Neural cell (in vitro differentiated cells): Measurements from ENCODE around the gene ADGRF1. TPM values are rescaled to one million over a fixed set of nuclear protein-coding genes. Genes with fewer than 3 reads are reported as not detected.

Experiments used
- H2AFZ ChIP-seq: fragments of 200-600, 300-800 bp; sonication (generic), shearing (Covaris generic); 2 replicates; pipeline ENCODE4 v1.6.0; 2014; ENCODE audit warnings: low read depth, mild to moderate bottlenecking, antibody characterized with exemption, low read length, moderate library complexity
- H3F3A ChIP-seq: fragments of 200-600 bp; shearing (Covaris generic); 2 replicates; pipeline ENCODE4 v1.6.1; 2016; ENCODE audit warnings: mild to moderate bottlenecking, moderate library complexity, mixed read lengths, antibody characterized with exemption, low read length; ENCODE audit not compliant: insufficient read depth, poor library complexity, severe bottlenecking
- H3K27ac ChIP-seq: fragments of 200-600, 300-800 bp; sonication (generic), shearing (Covaris generic); 2 replicates; pipeline ENCODE4 v1.5.1; 2014; ENCODE audit warnings: mild to moderate bottlenecking, low read length, moderate library complexity
- H3K27me3 ChIP-seq: fragments of 300-800, 200-600 bp; sonication (generic), shearing (Covaris generic); 2 replicates; pipeline ENCODE4 v1.6.0; 2014; ENCODE audit warnings: mild to moderate bottlenecking, low read depth, low read length, moderate library complexity; ENCODE audit not compliant: insufficient read depth
- H3K36me3 ChIP-seq: fragments of 300-800, 200-600 bp; sonication (generic), shearing (Covaris generic); 2 replicates; pipeline ENCODE4 v1.5.1; 2014; ENCODE audit warnings: mild to moderate bottlenecking, antibody characterized with exemption, low read length, moderate library complexity; ENCODE audit not compliant: insufficient read depth
- H3K4me2 ChIP-seq: fragments of 300-800, 200-600 bp; sonication (generic), shearing (Covaris generic); 2 replicates; pipeline ENCODE4 v1.6.0; 2014; ENCODE audit warnings: mild to moderate bottlenecking, low read length
- H3K4me3 ChIP-seq: fragments of 300-800, 200-600 bp; sonication (generic), shearing (Covaris generic); 2 replicates; pipeline ENCODE4 v1.5.1; 2014; ENCODE audit warnings: mild to moderate bottlenecking, low read length, moderate library complexity
- H3K79me2 ChIP-seq: fragments of 200-600 bp; shearing (Covaris generic); replicated peaks from 2 replicates; pipeline ENCODE4 v1.6.0; 2014; ENCODE audit warnings: mild to moderate bottlenecking, low read length, moderate library complexity; ENCODE audit not compliant: insufficient read depth
- H3K9ac ChIP-seq: fragments of 300-800, 200-600 bp; sonication (generic), shearing (Covaris generic); 2 replicates; pipeline ENCODE4 v1.6.1; 2016; ENCODE audit warnings: mild to moderate bottlenecking, low read length, mixed read lengths
- H3K9me2 ChIP-seq: fragments of 200-600 bp; shearing (Covaris generic); 2 replicates; pipeline ENCODE4 v1.6.1; 2016; ENCODE audit warnings: mild to moderate bottlenecking, low read length, mixed read lengths; ENCODE audit not compliant: insufficient read depth
- H3K9me3 ChIP-seq: fragments of 200-600, 300-800 bp; sonication (generic), shearing (Covaris generic); 2 replicates; pipeline ENCODE4 v1.6.1; 2016; ENCODE audit warnings: mild to moderate bottlenecking, mixed run types, low read length, moderate library complexity, mixed read lengths
- H4K20me1 ChIP-seq: fragments of 200-600 bp; shearing (Covaris generic); 2 replicates; pipeline ENCODE4 v1.6.1; 2016; ENCODE audit warnings: mild to moderate bottlenecking, mixed run types; ENCODE audit not compliant: insufficient read depth
- EP300 ChIP-seq: fragments of 450-650 bp; conservative IDR thresholded peaks from 2 replicates; pipeline ENCODE4 v1.6.1; 2014; ENCODE audit warnings: antibody characterized with exemption, mild to moderate bottlenecking, moderate library complexity; ENCODE audit not compliant: poor library complexity, severe bottlenecking
- EZH2 ChIP-seq: fragments of 200-600, 300-800 bp; shearing (Covaris generic), sonication (generic); IDR thresholded peaks from 2 replicates; pipeline ENCODE4 v1.6.1; 2014; ENCODE audit warnings: antibody characterized with exemption, low read length, borderline replicate concordance, mild to moderate bottlenecking; ENCODE audit not compliant: insufficient read depth, poor library complexity, severe bottlenecking
- MXI1 ChIP-seq: fragments of 450-650 bp; conservative IDR thresholded peaks from 2 replicates; pipeline ENCODE4 v1.6.1; 2014; ENCODE audit warnings: antibody characterized with exemption, mild to moderate bottlenecking; ENCODE audit not compliant: poor library complexity, severe bottlenecking
- POLR2AphosphoS5 ChIP-seq: IDR thresholded peaks from 2 replicates; pipeline ENCODE4 v1.6.1; 2012
- RAD21 ChIP-seq: fragments of 450-650 bp; conservative IDR thresholded peaks from 2 replicates; pipeline ENCODE4 v1.6.1; 2014; ENCODE audit warnings: antibody characterized with exemption, mild to moderate bottlenecking, moderate library complexity
- SMC3 ChIP-seq: fragments of 450-650 bp; conservative IDR thresholded peaks from 2 replicates; pipeline ENCODE4 v1.6.1; 2014; ENCODE audit warnings: antibody characterized with exemption, mild to moderate bottlenecking, moderate library complexity; ENCODE audit not compliant: poor library complexity
- TAF1 ChIP-seq: IDR thresholded peaks from 2 replicates; pipeline ENCODE4 v1.6.1; 2012; ENCODE audit warnings: low read depth
- polyA plus RNA-seq: library from polyadenylated mRNA; depleted of rRNA; stranded (reverse); fragments of >200 nt; gene quantifications from 2 replicates; pipeline ENCODE4 v1.2.3, GENCODE V29; 2014
- TF ChIP-seq, protein P1 (sequence below): IDR thresholded peaks from 2 replicates; pipeline ENCODE4 v1.6.1; 2012; ENCODE audit warnings: borderline replicate concordance
- TF ChIP-seq, protein P2 (sequence below): fragments of 450-650 bp; IDR thresholded peaks from 2 replicates; pipeline ENCODE4 v1.5.1; 2014; ENCODE audit warnings: antibody characterized with exemption, mild to moderate bottlenecking, moderate library complexity; ENCODE audit not compliant: poor library complexity, severe bottlenecking

Gene ADGRF1
- polyA plus RNA-seq, 1 donor from 2014 or later, result not detected

DNA sequence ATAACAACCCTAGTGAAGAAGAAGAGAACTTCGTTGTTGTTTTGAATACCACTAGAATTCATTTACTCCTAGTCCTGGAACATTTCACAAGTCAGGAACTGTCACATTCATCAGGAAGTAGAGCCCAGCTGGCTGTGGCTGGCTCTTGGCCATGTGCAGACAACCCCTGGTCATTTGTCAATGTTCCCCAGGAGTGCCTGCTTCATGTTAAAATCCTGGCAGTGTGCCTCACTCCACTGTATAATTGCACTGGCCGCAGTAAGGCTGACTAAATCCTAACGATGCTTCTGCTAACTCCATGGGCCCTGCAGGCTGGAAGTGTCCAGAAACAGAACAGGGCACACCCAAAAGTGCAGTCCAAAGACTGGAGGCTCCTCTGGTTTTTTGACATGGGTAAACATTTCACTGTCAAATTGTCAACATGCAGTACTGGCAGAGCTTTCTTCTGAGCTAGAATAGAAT is 41.5 kb upstream of the ADGRF1 start:
- Histone ChIP-seq H3K9ac (no peak overlapping the region), H4K20me1 (no peaks in the 10 kb centered on the region), H3K4me3 (no peak overlapping the region), H3K36me3 (no peaks in the 10 kb centered on the region), H3K4me2 (no peak overlapping the region), H3K79me2 (no peaks in the 10 kb centered on the region), H3K27ac (no peak overlapping the region), H3K9me3 (no peaks in the 10 kb centered on the region), H3K9me2 (no peaks in the 10 kb centered on the region), H3K27me3 (no peaks in the 10 kb centered on the region), H2AFZ (no peak overlapping the region), H3F3A (no peaks in the 10 kb centered on the region)
- no peak for TF ChIP-seq SMC3
- TF ChIP-seq TAF1, result no peak
- no peak for TF ChIP-seq EP300
- TF ChIP-seq, protein P1, sequence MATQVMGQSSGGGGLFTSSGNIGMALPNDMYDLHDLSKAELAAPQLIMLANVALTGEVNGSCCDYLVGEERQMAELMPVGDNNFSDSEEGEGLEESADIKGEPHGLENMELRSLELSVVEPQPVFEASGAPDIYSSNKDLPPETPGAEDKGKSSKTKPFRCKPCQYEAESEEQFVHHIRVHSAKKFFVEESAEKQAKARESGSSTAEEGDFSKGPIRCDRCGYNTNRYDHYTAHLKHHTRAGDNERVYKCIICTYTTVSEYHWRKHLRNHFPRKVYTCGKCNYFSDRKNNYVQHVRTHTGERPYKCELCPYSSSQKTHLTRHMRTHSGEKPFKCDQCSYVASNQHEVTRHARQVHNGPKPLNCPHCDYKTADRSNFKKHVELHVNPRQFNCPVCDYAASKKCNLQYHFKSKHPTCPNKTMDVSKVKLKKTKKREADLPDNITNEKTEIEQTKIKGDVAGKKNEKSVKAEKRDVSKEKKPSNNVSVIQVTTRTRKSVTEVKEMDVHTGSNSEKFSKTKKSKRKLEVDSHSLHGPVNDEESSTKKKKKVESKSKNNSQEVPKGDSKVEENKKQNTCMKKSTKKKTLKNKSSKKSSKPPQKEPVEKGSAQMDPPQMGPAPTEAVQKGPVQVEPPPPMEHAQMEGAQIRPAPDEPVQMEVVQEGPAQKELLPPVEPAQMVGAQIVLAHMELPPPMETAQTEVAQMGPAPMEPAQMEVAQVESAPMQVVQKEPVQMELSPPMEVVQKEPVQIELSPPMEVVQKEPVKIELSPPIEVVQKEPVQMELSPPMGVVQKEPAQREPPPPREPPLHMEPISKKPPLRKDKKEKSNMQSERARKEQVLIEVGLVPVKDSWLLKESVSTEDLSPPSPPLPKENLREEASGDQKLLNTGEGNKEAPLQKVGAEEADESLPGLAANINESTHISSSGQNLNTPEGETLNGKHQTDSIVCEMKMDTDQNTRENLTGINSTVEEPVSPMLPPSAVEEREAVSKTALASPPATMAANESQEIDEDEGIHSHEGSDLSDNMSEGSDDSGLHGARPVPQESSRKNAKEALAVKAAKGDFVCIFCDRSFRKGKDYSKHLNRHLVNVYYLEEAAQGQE, result no peak
- no peak for TF ChIP-seq POLR2AphosphoS5
- no peak for TF ChIP-seq RAD21
- TF ChIP-seq EZH2, result no peak
- TF ChIP-seq MXI1, result no peak
- TF ChIP-seq, protein P2, sequence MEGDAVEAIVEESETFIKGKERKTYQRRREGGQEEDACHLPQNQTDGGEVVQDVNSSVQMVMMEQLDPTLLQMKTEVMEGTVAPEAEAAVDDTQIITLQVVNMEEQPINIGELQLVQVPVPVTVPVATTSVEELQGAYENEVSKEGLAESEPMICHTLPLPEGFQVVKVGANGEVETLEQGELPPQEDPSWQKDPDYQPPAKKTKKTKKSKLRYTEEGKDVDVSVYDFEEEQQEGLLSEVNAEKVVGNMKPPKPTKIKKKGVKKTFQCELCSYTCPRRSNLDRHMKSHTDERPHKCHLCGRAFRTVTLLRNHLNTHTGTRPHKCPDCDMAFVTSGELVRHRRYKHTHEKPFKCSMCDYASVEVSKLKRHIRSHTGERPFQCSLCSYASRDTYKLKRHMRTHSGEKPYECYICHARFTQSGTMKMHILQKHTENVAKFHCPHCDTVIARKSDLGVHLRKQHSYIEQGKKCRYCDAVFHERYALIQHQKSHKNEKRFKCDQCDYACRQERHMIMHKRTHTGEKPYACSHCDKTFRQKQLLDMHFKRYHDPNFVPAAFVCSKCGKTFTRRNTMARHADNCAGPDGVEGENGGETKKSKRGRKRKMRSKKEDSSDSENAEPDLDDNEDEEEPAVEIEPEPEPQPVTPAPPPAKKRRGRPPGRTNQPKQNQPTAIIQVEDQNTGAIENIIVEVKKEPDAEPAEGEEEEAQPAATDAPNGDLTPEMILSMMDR, result no peak

- Histone ChIP-seq H2AFZ (no peak overlapping the region), H3K9me2 (no peaks in the 10 kb centered on the region), H3K9ac (no peak overlapping the region), H3F3A (no peaks in the 10 kb centered on the region), H3K4me3 (no peak overlapping the region), H3K36me3 (no peaks in the 10 kb centered on the region), H3K27me3 (no peaks in the 10 kb centered on the region), H3K4me2 (no peak overlapping the region), H3K79me2 (no peaks in the 10 kb centered on the region), H4K20me1 (no peaks in the 10 kb centered on the region), H3K9me3 (no peaks in the 10 kb centered on the region), H3K27ac (no peak overlapping the region)
- no peak for TF ChIP-seq EP300
- TF ChIP-seq POLR2AphosphoS5, result no peak
- TF ChIP-seq TAF1, result no peak
- no peak for TF ChIP-seq RAD21
- no peak for TF ChIP-seq MXI1
- TF ChIP-seq, protein P2, result no peak
- no peak for TF ChIP-seq EZH2
- TF ChIP-seq, protein P1, result no peak
- no peak for TF ChIP-seq SMC3
Observed at GRCh38 chr6:47080083-47080596, 38.0 kb upstream of the ADGRF1 start.
